Nephron (organoid): ENCODE measurements around the gene TRIM54.

Experiments
- H3K27ac Mint-ChIP-seq, 3 experiments: 2 replicates each; pipeline ENCODE4 v1.8.0; 2020; ENCODE audit warnings: mixed read lengths in 3 of 3, mild to moderate bottlenecking in 2 of 3, moderate library complexity in 1 of 3
- H3K27me3 Mint-ChIP-seq: 2 replicates; pipeline ENCODE4 v1.8.0; 2021; ENCODE audit warnings: low read depth, mild to moderate bottlenecking, moderate library complexity, mixed read lengths
- H3K36me3 Mint-ChIP-seq: 2 replicates; pipeline ENCODE4 v1.8.0; 2020; ENCODE audit warnings: low read depth, mixed read lengths
- H3K4me1 Mint-ChIP-seq: 2 replicates; pipeline ENCODE4 v1.8.0; 2020; ENCODE audit warnings: mixed read lengths
- H3K4me3 Mint-ChIP-seq, 3 experiments: 2 replicates each; pipeline ENCODE4 v1.8.0; 2020; ENCODE audit warnings: mild to moderate bottlenecking in 3 of 3, mixed read lengths in 3 of 3, moderate library complexity in 2 of 3
- H3K9me3 Mint-ChIP-seq: 2 replicates; pipeline ENCODE4 v1.8.0; 2020; ENCODE audit warnings: mixed read lengths
- CTCF ChIP-seq, 3 experiments: fragments of 200-600 bp; sonication (generic); IDR thresholded peaks; one replicate each; pipeline ENCODE4 v1.5.0; 2021; ENCODE audit warnings: antibody characterized with exemption in 3 of 3; ENCODE audit not compliant: unreplicated experiment in 3 of 3

The TRIM54 gene

GRCh38 chr2:27308359-27308881 is 26.2 kb downstream of the TRIM54 start, which contains the start of gene UCN:
TSS of gene UCN (minus strand) at chr2:27308445. CDS start at chr2:27307895, 550 bp downstream.
- peaks cover 63% of the 10 kb centered on the region for H3K27me3 Mint-ChIP-seq
- H3K9me3 Mint-ChIP-seq, result peaks cover 6% of the 10 kb centered on the region
- no peaks in the 10 kb centered on the region for H3K4me1 Mint-ChIP-seq
- H3K4me3 Mint-ChIP-seq, result no peak within 1 kb of the TSS
- no peak within 1 kb of the TSS for H3K27ac Mint-ChIP-seq
- no peak for TF ChIP-seq CTCF (IDR thresholded peaks at IDR 0.05; ENCODE audit: unreplicated experiment in 3 of 3)
- peaks cover 25% of the 10 kb centered on the region for H3K36me3 Mint-ChIP-seq

GRCh38 chr2:27309651-27310050 is 27.4 kb downstream of the TRIM54 start:
- H3K36me3 Mint-ChIP-seq, result peaks cover 25% of the 10 kb centered on the region
- no peak for TF ChIP-seq CTCF (IDR thresholded peaks at IDR 0.05; ENCODE audit: unreplicated experiment in 3 of 3)
- H3K27ac Mint-ChIP-seq, result no peak overlapping the region
- peaks cover 52% of the 10 kb centered on the region for H3K27me3 Mint-ChIP-seq
- H3K4me1 Mint-ChIP-seq, result no peaks in the 10 kb centered on the region
- no peak overlapping the region for H3K4me3 Mint-ChIP-seq
- peaks cover 2% of the 10 kb centered on the region for H3K9me3 Mint-ChIP-seq

GRCh38 chr2:27312152-27312551 is 29.9 kb downstream of the TRIM54 start:
- TF ChIP-seq CTCF (IDR thresholded peaks at IDR 0.05; ENCODE audit: unreplicated experiment in 3 of 3), result no peak
- H3K9me3 Mint-ChIP-seq, result no peaks in the 10 kb centered on the region
- no peak overlapping the region for H3K27ac Mint-ChIP-seq
- no peak overlapping the region for H3K4me3 Mint-ChIP-seq
- peaks cover 25% of the 10 kb centered on the region for H3K36me3 Mint-ChIP-seq
- no peaks in the 10 kb centered on the region for H3K4me1 Mint-ChIP-seq
- peaks cover 27% of the 10 kb centered on the region for H3K27me3 Mint-ChIP-seq

GRCh38 chr2:27313882-27314645 is 31.8 kb downstream of the TRIM54 start:
- H3K4me3 Mint-ChIP-seq, result no peak overlapping the region
- TF ChIP-seq CTCF (IDR thresholded peaks at IDR 0.05; ENCODE audit: unreplicated experiment in 3 of 3), result no peak
- peaks cover 20% of the 10 kb centered on the region for H3K36me3 Mint-ChIP-seq
- no peaks in the 10 kb centered on the region for H3K4me1 Mint-ChIP-seq
- no peaks in the 10 kb centered on the region for H3K9me3 Mint-ChIP-seq
- peaks cover 13% of the 10 kb centered on the region for H3K27me3 Mint-ChIP-seq
- H3K27ac Mint-ChIP-seq, result no peak overlapping the region

- no peak overlapping the region for H3K27ac Mint-ChIP-seq
- no peaks in the 10 kb centered on the region for H3K9me3 Mint-ChIP-seq
- TF ChIP-seq CTCF (IDR thresholded peaks at IDR 0.05; ENCODE audit: unreplicated experiment in 3 of 3), result no peak
Measured at GRCh38 chr2:27314709-27315108, 32.5 kb downstream of the TRIM54 start.

GRCh38 chr2:27315122-27315521 is 32.9 kb downstream of the TRIM54 start:
- H3K36me3 Mint-ChIP-seq, result peaks cover 14% of the 10 kb centered on the region
- no peak overlapping the region for H3K27ac Mint-ChIP-seq
- no peak overlapping the region for H3K4me3 Mint-ChIP-seq
- peaks cover 6% of the 10 kb centered on the region for H3K27me3 Mint-ChIP-seq
- no peaks in the 10 kb centered on the region for H3K4me1 Mint-ChIP-seq
- TF ChIP-seq CTCF (IDR thresholded peaks at IDR 0.05; ENCODE audit: unreplicated experiment in 3 of 3), result no peak
- H3K9me3 Mint-ChIP-seq, result no peaks in the 10 kb centered on the region

More at GRCh38 chr2:27314709-27315108, 32.5 kb downstream of the TRIM54 start:
- H3K36me3 Mint-ChIP-seq, result peaks cover 17% of the 10 kb centered on the region
- H3K4me1 Mint-ChIP-seq, result no peaks in the 10 kb centered on the region
- H3K27me3 Mint-ChIP-seq, result peaks cover 10% of the 10 kb centered on the region
- H3K4me3 Mint-ChIP-seq, result no peak overlapping the region
